Measurements from ENCODE around the gene RAB11FIP3. TPM values are rescaled to one million over a fixed set of nuclear protein-coding genes. Genes with fewer than 3 reads are reported as not detected.
"Not testable (repeated sequence)": the region's sequence is repeated elsewhere in the genome, so short reads cannot be mapped to it uniquely, and the experiment has no call there.

RAB11FIP3 gene
- total RNA-seq, 1 donor = 14.7 TPM

GRCh38 chr16:383326-384051, 42.0 kb upstream of the RAB11FIP3 start:
- no peak overlapping the region for H3K4me3 ChIP-seq (ENCODE audit: low read depth, low read length)
- DNase-seq (ENCODE audit: low read depth) = no peak
- no peak for TF ChIP-seq CTCF (IDR thresholded peaks at IDR 0.05; ENCODE audit: insufficient read depth, low read length)

- no peak for DNase-seq (ENCODE audit: low read depth)
- TF ChIP-seq CTCF (IDR thresholded peaks at IDR 0.05; ENCODE audit: insufficient read depth, low read length) = no peak
- H3K4me3 ChIP-seq (ENCODE audit: low read depth, low read length) = no peak overlapping the region
Observed at GRCh38 chr16:386641-387156, 38.8 kb upstream of the RAB11FIP3 start.

GRCh38 chr16:387761-388666, 37.4 kb upstream of the RAB11FIP3 start:
- DNase-seq (ENCODE audit: low read depth) = peak; percentile 47
- not testable (repeated sequence) for H3K4me3 ChIP-seq (ENCODE audit: low read depth, low read length)
- TF ChIP-seq CTCF (IDR thresholded peaks at IDR 0.05; ENCODE audit: insufficient read depth, low read length) = peak; percentile 11

- no peak for DNase-seq (ENCODE audit: low read depth)
- no peak overlapping the region for H3K4me3 ChIP-seq (ENCODE audit: low read depth, low read length)
Observed at GRCh38 chr16:389352-389751, 36.1 kb upstream of the RAB11FIP3 start.

GRCh38 chr16:391885-392335, 33.5 kb upstream of the RAB11FIP3 start:
- no peak overlapping the region for H3K4me3 ChIP-seq (ENCODE audit: low read depth, low read length)
- peak; percentile 77 for TF ChIP-seq CTCF (IDR thresholded peaks at IDR 0.05; ENCODE audit: insufficient read depth, low read length)
- DNase-seq (ENCODE audit: low read depth) = peak; percentile 70

More at GRCh38 chr16:389352-389751, 36.1 kb upstream of the RAB11FIP3 start:
- TF ChIP-seq CTCF (IDR thresholded peaks at IDR 0.05; ENCODE audit: insufficient read depth, low read length) = no peak

GRCh38 chr16:392450-393030, 32.9 kb upstream of the RAB11FIP3 start:
- TF ChIP-seq CTCF (IDR thresholded peaks at IDR 0.05; ENCODE audit: insufficient read depth, low read length) = no peak
- H3K4me3 ChIP-seq (ENCODE audit: low read depth, low read length) = no peak overlapping the region
- no peak for DNase-seq (ENCODE audit: low read depth)

All from fibroblast of the aortic adventitia (primary cell).